BLaER1 treated with 17β-estradiol and CSF1 and Interleukin-3, amounts not matched to agents 10 nM and 100 nM (cell line): ENCODE results near the gene PATJ.
"Not testable (repeated sequence)": the region's sequence is repeated elsewhere in the genome, so short reads cannot be mapped to it uniquely, and the experiment has no call there.

ENCODE experiments used
- H3K27ac ChIP-seq, 11 experiments: shearing (Covaris generic); formaldehyde crosslinking; 2 replicates each; pipeline ENCODE4 v1.8.1; 2022
- H3K27me3 ChIP-seq, 11 experiments: shearing (Covaris generic); formaldehyde crosslinking; 2 replicates each; pipeline ENCODE4 v1.8.1; 2022
- H3K36me3 ChIP-seq, 11 experiments: shearing (Covaris generic); formaldehyde crosslinking; 2 replicates each; pipeline ENCODE4 v1.8.1; 2022
- H3K4me1 ChIP-seq, 10 experiments: shearing (Covaris generic); formaldehyde crosslinking; 2 replicates each; pipeline ENCODE4 v1.8.1; 2022
- H3K4me2 ChIP-seq, 11 experiments: shearing (Covaris generic); formaldehyde crosslinking; 2 replicates each; pipeline ENCODE4 v1.8.1; 2022
- H3K4me3 ChIP-seq, 10 experiments: shearing (Covaris generic); formaldehyde crosslinking; 2 replicates each; pipeline ENCODE4 v1.8.1; 2022
- H3K9ac ChIP-seq, 11 experiments: shearing (Covaris generic); formaldehyde crosslinking; 2 replicates each; pipeline ENCODE4 v1.8.1; 2022
- H3K9me3 ChIP-seq, 11 experiments: shearing (Covaris generic); formaldehyde crosslinking; replicated peaks in 1 of 11; 2 replicates each; pipeline ENCODE4 v1.8.1; 2022
- H4K20me1 ChIP-seq, 11 experiments: shearing (Covaris generic); formaldehyde crosslinking; 2 replicates each; pipeline ENCODE4 v1.8.1; 2022
- Cebpa-rat ChIP-seq, 11 experiments: shearing (Covaris generic); IDR thresholded peaks; 2 replicates each; pipeline ENCODE4 v1.8.1; 2022

PATJ gene

DNA sequence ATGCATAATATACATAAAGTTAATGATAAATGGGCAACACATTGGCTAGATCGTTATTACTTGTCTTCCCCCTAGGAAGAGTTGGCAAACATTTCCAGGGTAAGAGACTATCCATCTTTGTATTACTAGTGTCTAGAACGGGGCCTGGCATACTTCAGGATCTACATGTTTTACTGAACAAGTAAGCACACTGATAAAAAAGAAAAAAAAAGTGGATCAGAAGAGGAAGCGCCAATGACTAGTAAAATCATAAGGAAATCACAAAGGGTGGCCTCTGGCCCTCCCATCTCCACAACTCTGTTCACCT, 17.8 kb upstream of the PATJ start:
- Histone ChIP-seq H4K20me1 (peaks cover 0 to 27% (median 9%) of the 10 kb centered on the region in 11 experiments; a peak in 12 of 22 replicates), H3K27ac (peak overlapping the region; percentile 92 to 100 (median 97)), H3K4me1 (peaks cover 14 to 31% (median 21%) of the 10 kb centered on the region in 10 experiments; a peak in 19 of 20 replicates), H3K4me3 (peak overlapping the region; percentile 80 to 95 (median 89)), H3K9ac (peak overlapping the region; percentile 91 to 100 (median 95)), H3K27me3 (no peaks in the 10 kb centered on the region), H3K36me3 (peaks cover 17 to 39% (median 32%) of the 10 kb centered on the region in 11 experiments; a peak in 20 of 22 replicates), H3K9me3 (no peaks in the 10 kb centered on the region), H3K4me2 (peak overlapping the region; percentile 66 to 99 (median 88))
- TF ChIP-seq Cebpa-rat (IDR thresholded peaks at IDR 0.05) = no peak

DNA sequence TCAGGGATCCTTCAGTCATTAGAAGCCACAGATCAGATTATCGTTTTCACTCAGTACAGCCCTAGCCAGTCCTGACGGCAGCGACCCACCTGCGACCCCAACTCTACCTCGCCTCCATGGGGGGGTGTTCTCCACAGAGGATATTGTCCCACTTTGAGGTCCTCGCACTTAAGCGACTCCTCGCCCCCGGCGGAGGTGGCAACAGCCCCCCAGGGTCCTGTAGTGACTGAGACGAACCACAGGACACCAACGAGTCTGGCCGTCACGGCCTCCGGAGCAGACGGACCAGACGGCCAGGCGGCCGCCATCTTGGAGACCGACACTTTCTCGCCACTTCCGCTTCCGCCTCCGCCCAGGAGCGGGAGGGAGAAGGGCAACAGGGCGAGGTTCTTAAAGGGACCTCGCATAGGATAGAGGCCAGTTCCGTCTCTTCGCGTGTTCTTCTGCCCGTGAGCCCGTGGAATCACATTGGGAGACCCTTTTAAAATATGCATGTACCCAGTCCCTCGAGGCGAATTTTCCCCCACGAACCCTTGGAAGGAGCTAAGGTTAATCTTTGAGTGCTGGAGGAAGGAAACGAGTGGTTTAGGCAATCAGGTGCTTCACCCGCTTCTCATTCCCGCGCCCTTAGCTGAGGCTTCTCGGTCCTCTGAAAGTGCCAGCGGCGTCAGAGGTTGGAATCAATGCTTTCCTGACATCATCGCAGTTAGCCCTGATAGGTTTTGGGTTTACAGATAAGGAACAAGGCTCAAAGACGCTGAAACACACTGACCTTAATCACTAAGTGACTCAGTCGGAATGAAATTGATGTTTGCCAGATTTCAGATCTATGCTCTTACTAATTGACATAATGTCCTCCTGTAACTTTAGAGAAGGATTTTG, 17.2 kb upstream of the PATJ start, which contains the start of gene TM2D1:
TSS of gene TM2D1 (minus strand) at position 329 of the 882 bp plus-strand sequence. CDS start at position 308, 21 bp downstream.
- Histone ChIP-seq H3K4me1 (peaks cover 14 to 31% (median 21%) of the 10 kb centered on the region in 10 experiments; a peak in 19 of 20 replicates), H3K36me3 (peaks cover 11 to 33% (median 26%) of the 10 kb centered on the region in 11 experiments; a peak in 19 of 22 replicates), H4K20me1 (peaks cover 0 to 21% (median 5%) of the 10 kb centered on the region in 11 experiments; a peak in 8 of 22 replicates), H3K9me3 (no peaks in the 10 kb centered on the region), H3K27ac (peak within 1 kb of the TSS; percentile 92 to 100 (median 97)), H3K27me3 (no peaks in the 10 kb centered on the region), H3K4me3 (peak within 1 kb of the TSS; percentile 80 to 95 (median 89)), H3K4me2 (peak within 1 kb of the TSS; percentile 66 to 99 (median 88)), H3K9ac (peak within 1 kb of the TSS; percentile 91 to 100 (median 95))
- no peak for TF ChIP-seq Cebpa-rat (IDR thresholded peaks at IDR 0.05)

GRCh38 chr1:61727544-61727943, 14.7 kb upstream of the PATJ start:
- Histone ChIP-seq H3K4me1 (peaks cover 10 to 26% (median 21%) of the 10 kb centered on the region in 10 experiments; a peak in 19 of 20 replicates), H3K27ac (no peak overlapping the region), H3K27me3 (no peaks in the 10 kb centered on the region), H3K36me3 (peaks cover 0 to 10% (median 3%) of the 10 kb centered on the region in 11 experiments; a peak in 9 of 22 replicates), H3K4me2 (no peak overlapping the region), H4K20me1 (no peaks in the 10 kb centered on the region), H3K4me3 (no peak overlapping the region), H3K9ac (no peak overlapping the region), H3K9me3 (no peaks in the 10 kb centered on the region)
- no peak for TF ChIP-seq Cebpa-rat (IDR thresholded peaks at IDR 0.05)

DNA sequence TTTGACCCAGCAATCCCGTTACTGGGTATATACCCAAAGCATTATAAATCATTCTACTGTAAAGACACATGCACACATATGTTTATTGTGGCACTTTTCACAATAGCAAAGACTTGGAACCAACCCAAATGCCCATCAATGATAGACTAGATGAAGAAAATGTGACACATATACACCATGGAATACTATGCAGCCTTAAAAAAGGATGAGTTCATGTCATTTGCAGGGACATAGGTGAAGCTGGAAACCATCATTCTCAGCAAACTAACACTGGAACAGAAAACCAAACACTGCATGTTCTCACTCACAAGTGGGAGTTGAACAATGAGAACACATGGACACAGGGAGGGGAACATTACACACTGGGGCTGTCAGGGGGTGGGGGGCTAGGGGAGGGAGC, 11.6 kb upstream of the PATJ start:
- H3K36me3 ChIP-seq, H3K27ac ChIP-seq, H3K9ac ChIP-seq, H3K4me2 ChIP-seq, H3K27me3 ChIP-seq, H4K20me1 ChIP-seq, H3K9me3 ChIP-seq, H3K4me3 ChIP-seq: not testable (repeated sequence)
- H3K4me1 ChIP-seq = peaks cover 0 to 19% (median 6%) of the 10 kb centered on the region in 10 experiments; a peak in 11 of 20 replicates

GRCh38 chr1:61732726-61733125, 9.6 kb upstream of the PATJ start:
- no peaks in the 10 kb centered on the region for H3K9me3 ChIP-seq

DNA sequence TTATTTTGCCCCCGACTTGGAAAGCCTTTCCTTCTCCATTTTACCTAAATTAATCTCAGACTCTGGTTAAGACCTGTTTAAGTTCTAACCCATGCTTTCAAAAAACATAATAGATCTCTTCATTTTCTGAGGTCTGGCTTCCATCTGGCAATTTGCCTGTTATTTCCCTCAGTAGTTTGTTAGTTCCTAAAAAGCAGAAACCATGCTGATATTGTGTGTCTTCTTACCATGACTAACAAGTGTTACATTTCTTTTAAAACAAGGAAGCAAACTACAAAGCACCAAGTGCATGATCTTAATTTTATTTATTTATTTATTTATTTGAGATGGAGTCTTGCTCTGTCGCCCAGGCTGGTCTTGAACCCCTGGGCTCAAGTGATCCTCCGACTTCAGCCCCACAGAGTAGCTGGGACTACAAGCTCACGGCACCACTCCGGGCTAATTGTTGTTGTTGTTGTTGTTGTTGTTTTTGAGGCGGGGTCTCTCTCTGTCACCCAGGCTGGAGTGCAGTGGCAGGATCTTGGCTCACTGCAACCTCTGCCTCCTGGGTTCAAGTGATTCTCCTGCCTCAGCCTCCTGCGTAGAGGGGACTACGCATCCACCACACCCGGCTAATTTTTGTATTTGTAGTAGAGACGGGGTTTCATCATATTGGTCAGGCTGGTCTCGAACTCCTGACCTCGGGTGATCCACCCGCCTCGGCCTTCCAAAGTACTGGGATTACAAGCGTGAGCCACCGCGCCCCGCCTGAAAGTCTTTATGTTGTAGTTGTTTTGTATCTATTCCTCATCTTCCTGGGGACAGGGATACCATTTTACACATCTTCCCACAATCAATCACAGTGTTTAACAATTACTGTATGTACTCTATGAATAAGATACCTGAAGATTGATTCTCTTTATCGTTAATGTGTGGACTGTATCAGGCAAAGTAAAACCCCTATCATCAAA, 1.3 kb upstream of the PATJ start:
- Histone ChIP-seq H3K4me1 (peaks cover 0 to 13% (median 5%) of the 10 kb centered on the region in 10 experiments; a peak in 8 of 20 replicates), H3K4me3 (no peak overlapping the region), H3K9ac (no peak overlapping the region), H3K27me3 (peaks cover 18 to 35% (median 28%) of the 10 kb centered on the region in 11 experiments; a peak in 19 of 22 replicates), H3K36me3 (no peaks in the 10 kb centered on the region), H3K9me3 (no peaks in the 10 kb centered on the region), H3K4me2 (peak overlapping the region in 8 of 11 experiments; percentile 25 to 89 (median 82); a peak in 13 of 22 replicates), H4K20me1 (no peaks in the 10 kb centered on the region), H3K27ac (no peak overlapping the region)
- TF ChIP-seq Cebpa-rat (IDR thresholded peaks at IDR 0.05) = no peak

More at GRCh38 chr1:61732726-61733125, 9.6 kb upstream of the PATJ start:
- no peak overlapping the region for H3K9ac ChIP-seq
- H3K4me1 ChIP-seq = peaks cover 0 to 19% (median 0%) of the 10 kb centered on the region in 10 experiments; a peak in 2 of 20 replicates
- no peak overlapping the region for H3K27ac ChIP-seq
- no peaks in the 10 kb centered on the region for H3K36me3 ChIP-seq
- TF ChIP-seq Cebpa-rat (IDR thresholded peaks at IDR 0.05) = no peak
- no peaks in the 10 kb centered on the region for H3K27me3 ChIP-seq
- H3K4me2 ChIP-seq = no peak overlapping the region
- no peak overlapping the region for H3K4me3 ChIP-seq
- H4K20me1 ChIP-seq = no peaks in the 10 kb centered on the region

DNA sequence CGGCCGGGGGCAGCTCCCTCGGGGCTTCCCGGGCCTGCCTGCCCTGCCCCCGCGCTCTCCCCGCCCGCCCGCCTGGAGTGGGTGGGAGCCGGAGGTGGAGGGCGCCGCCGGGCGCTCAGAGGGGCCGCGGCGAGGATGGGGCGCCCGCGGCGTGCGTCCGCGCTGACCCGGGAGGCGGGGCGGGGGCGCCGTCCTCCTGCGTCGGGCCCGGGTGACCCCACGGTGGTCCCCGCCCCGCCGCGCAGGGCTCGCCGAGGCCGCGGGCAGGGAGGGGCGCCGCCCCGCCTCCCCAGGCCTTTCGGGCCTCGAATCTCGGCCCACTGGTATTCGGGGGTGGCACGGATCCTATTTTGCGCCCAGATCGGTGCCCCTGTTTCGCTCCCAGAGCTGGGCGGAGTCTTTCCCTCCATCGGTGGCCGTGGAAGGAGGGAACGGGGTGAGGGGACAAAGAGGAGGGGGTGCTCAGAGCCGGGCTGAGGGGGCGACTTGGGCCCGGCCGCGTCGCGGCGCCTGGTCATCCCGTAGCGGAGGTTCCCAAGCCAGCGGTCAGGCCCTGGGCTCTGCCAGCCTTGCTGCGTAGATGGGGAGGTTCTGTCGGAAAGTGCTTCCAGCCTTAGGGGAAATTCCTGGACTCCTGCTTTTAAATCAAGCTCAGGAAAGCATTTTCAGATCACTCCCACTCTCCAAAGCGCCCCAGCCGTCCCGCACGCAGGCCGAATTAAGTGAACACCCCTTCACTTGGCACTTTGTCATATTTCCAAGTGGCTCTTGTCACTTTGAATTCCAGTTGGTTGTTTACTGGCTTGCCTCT, 545 bp downstream of the PATJ start:
- Histone ChIP-seq H3K27me3 (peaks cover 18 to 35% (median 28%) of the 10 kb centered on the region in 11 experiments; a peak in 19 of 22 replicates), H3K9ac (peak overlapping the region; percentile 59 to 80 (median 72)), H3K27ac (peak overlapping the region in 10 of 11 experiments; percentile 20 to 62 (median 54); a peak in 16 of 22 replicates), H3K4me3 (peak overlapping the region; percentile 59 to 79 (median 71)), H3K4me2 (peak overlapping the region; percentile 71 to 92 (median 85)), H3K9me3 (no peaks in the 10 kb centered on the region), H4K20me1 (no peaks in the 10 kb centered on the region), H3K36me3 (no peaks in the 10 kb centered on the region), H3K4me1 (peaks cover 0 to 13% (median 4%) of the 10 kb centered on the region in 10 experiments; a peak in 8 of 20 replicates)
- no peak for TF ChIP-seq Cebpa-rat (IDR thresholded peaks at IDR 0.05)

DNA sequence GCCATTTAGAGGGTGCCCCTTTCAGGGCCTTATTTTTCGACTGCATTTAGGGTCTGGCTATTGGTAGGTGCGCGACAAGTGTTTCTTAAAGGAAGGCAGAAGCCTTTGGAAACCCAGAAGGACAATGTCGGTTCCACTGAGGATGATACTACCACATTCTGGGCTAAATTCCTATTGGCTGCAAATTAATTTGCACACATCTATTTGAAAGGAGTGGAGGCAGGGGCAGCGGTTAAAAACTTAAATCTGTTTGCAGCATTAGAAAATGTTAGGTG, 1.1 kb downstream of the PATJ start:
- Histone ChIP-seq H3K4me1 (peaks cover 0 to 13% (median 4%) of the 10 kb centered on the region in 10 experiments; a peak in 8 of 20 replicates), H3K4me2 (peak overlapping the region; percentile 71 to 92 (median 85); a peak in 17 of 22 replicates)

More for the DNA sequence above, 1.1 kb downstream of the PATJ start:
- H4K20me1 ChIP-seq = no peaks in the 10 kb centered on the region
- peaks cover 18 to 35% (median 28%) of the 10 kb centered on the region in 11 experiments; a peak in 19 of 22 replicates for H3K27me3 ChIP-seq
- H3K36me3 ChIP-seq = no peaks in the 10 kb centered on the region
- H3K9me3 ChIP-seq = no peaks in the 10 kb centered on the region
- H3K4me3 ChIP-seq = peak overlapping the region in 4 of 10 experiments; percentile 66 to 74 (median 71); a peak in 6 of 20 replicates
- no peak for TF ChIP-seq Cebpa-rat (IDR thresholded peaks at IDR 0.05)
- H3K27ac ChIP-seq = no peak overlapping the region
- peak overlapping the region in 3 of 11 experiments; percentile 75 to 79 (median 78); a peak in 5 of 22 replicates for H3K9ac ChIP-seq
